Caco-2 (cell line): Measurements from ENCODE around the gene DAGLB. TPM values are rescaled to one million over a fixed set of nuclear protein-coding genes. Genes with fewer than 3 reads are reported as not detected.

Source experiments
- BruUV-seq: library from RNA; stranded (reverse); fragments of 400-500 nt; replicated peaks from 2 replicates; lab custom pipeline; 2021; lab: Mats Ljungman, UMichigan
- CTCF ChIA-PET: fragments of 300-600 bp; sonication (Branson Sonifier 250); formaldehyde crosslinking; loops from one replicate; lab custom pipeline; 2022; ENCODE audit warnings: antibody characterized with exemption; lab: Charles Lee
- POLR2A ChIA-PET: fragments of 300-600 bp; sonication (Branson Sonifier 250); formaldehyde crosslinking; loops from one replicate; lab custom pipeline; 2022; ENCODE audit warnings: antibody characterized with exemption; lab: Charles Lee
- DNase-seq, 2 experiments: peaks; one replicate each; pipeline versions ENCODE4 v3.0.0 to v3.0.0-alpha.2; 2020 to 2022
- H3K27me3 ChIP-seq: replicated peaks from 2 replicates; pipeline ENCODE4 v1.6.0; 2011; ENCODE audit warnings: low read length; ENCODE audit not compliant: control insufficient read depth, insufficient read depth
- H3K36me3 ChIP-seq: 2 replicates; pipeline ENCODE4 v1.5.1; 2011; ENCODE audit warnings: low read length; ENCODE audit not compliant: control insufficient read depth, insufficient read depth
- H3K4me1 ChIP-seq: fragments of 250-450 bp; sonication (Bioruptor Pico); 2 replicates; pipeline ENCODE4 v1.5.1; 2020; ENCODE audit warnings: mild to moderate bottlenecking
- H3K4me3 ChIP-seq: 2 replicates; pipeline ENCODE4 v1.5.1; 2011; ENCODE audit warnings: low read depth, mild to moderate bottlenecking, control low read depth, low read length
- H3K9me3 ChIP-seq: fragments of 250-450 bp; sonication (Bioruptor Pico); 2 replicates; pipeline ENCODE4 v1.5.1; 2020; ENCODE audit warnings: mild to moderate bottlenecking, moderate library complexity
- H3K27ac Mint-ChIP-seq: one replicate; pipeline ENCODE4 v1.8.0; 2022; ENCODE audit warnings: mixed read lengths; ENCODE audit not compliant: unreplicated experiment
- H3K27me3 Mint-ChIP-seq: one replicate; pipeline ENCODE4 v1.8.0; 2022; ENCODE audit warnings: mixed read lengths; ENCODE audit not compliant: insufficient read depth, unreplicated experiment
- H3K36me3 Mint-ChIP-seq: one replicate; pipeline ENCODE4 v1.8.0; 2022; ENCODE audit warnings: mild to moderate bottlenecking, mixed read lengths; ENCODE audit not compliant: insufficient read depth, unreplicated experiment
- H3K4me1 Mint-ChIP-seq: one replicate; pipeline ENCODE4 v1.8.0; 2022; ENCODE audit warnings: low read depth, mixed read lengths; ENCODE audit not compliant: unreplicated experiment
- H3K4me3 Mint-ChIP-seq: one replicate; pipeline ENCODE4 v1.8.0; 2022; ENCODE audit warnings: mild to moderate bottlenecking, moderate library complexity, mixed read lengths; ENCODE audit not compliant: unreplicated experiment
- H3K9me3 Mint-ChIP-seq: one replicate; pipeline ENCODE4 v1.8.0; 2022; ENCODE audit warnings: mixed read lengths; ENCODE audit not compliant: unreplicated experiment
- CTCF ChIP-seq, 2 experiments: fragments of 200-600 bp in 1 of 2; IDR thresholded peaks; 1 replicate in 1 of 2; 2 replicates in 1 of 2; pipeline versions ENCODE4 v1.5.1 to v1.8.0; 2011 to 2022; ENCODE audit warnings: antibody characterized with exemption in 1 of 2, control low read depth in 1 of 2, inconsistent platforms in 1 of 2, low read depth in 1 of 2, low read length in 1 of 2, mild to moderate bottlenecking in 1 of 2, moderate library complexity in 1 of 2; ENCODE audit not compliant: insufficient read depth in 1 of 2, severe bottlenecking in 1 of 2, unreplicated experiment in 1 of 2
- intact Hi-C: fragments of 100-400 bp; cut with micrococcal nuclease; formaldehyde crosslinking; loops from one replicate; pipeline ENCODE4 v1.10.0; 2022; ENCODE audit not compliant: unreplicated experiment
- total RNA-seq: library from RNA; stranded (reverse); gene quantifications from 2 replicates; pipeline ENCODE4 v1.2.3, GENCODE V29; 2022

Gene DAGLB
- total RNA-seq, 1 experiment from 2014 or later: 25.8 TPM

DNA sequence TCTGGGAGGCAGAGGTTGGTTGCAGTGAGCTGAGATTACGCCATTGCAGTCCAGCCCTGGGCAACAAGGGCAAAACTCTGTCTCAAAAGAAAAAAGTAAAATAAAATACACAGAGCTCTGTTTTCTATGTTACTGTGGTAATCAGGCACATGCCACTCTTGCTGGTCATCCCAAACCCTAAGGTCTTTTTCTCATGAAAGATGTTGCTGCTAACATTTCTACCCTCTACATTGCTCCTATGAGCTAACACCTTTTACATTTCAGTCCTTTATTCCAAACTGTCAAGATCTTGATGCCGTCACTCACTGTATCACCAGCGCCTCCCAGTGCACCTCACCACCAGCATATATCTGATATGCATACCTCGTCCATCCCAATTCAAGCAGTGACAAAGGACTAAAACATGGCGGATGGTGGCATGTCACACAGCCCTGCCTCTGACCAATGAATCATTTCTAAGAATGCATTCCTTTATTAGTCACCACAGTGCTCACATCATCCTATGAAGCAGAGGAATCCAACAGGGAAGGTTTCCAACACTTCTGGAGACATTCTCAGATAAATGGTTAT lies 4.3 kb downstream of the DAGLB start:
- Histone ChIP-seq H3K36me3 (peaks cover 4% of the 10 kb centered on the region), H3K4me1 (no peaks in the 10 kb centered on the region), H3K27me3 (no peaks in the 10 kb centered on the region), H3K9me3 (no peaks in the 10 kb centered on the region), H3K4me3 (no peak overlapping the region)
- H3K36me3 Mint-ChIP-seq: peaks cover 69% of the 10 kb centered on the region
- no peaks in the 10 kb centered on the region for H3K9me3 Mint-ChIP-seq
- no TSS peak for BruUV-seq
- ChIA-PET POLR2A (interaction anchor here (0.7 kb wide), 1 partner anchor 85 kb away, joined by 10 read pairs; no protein-coding TSS in a partner anchor), CTCF (interaction anchor here (0.7 kb wide), 1 partner anchor 9 kb away, joined by 6 read pairs; no protein-coding TSS in a partner anchor)
- intact Hi-C loops: no loop called here
- DNase-seq: no peak
- H3K27ac Mint-ChIP-seq: peak overlapping the region; percentile 3
- peaks cover 9% of the 10 kb centered on the region for H3K4me1 Mint-ChIP-seq
- no peaks in the 10 kb centered on the region for H3K27me3 Mint-ChIP-seq
- no peak for TF ChIP-seq CTCF (IDR thresholded peaks at IDR 0.05; ENCODE audit: insufficient read depth in 1 of 2, low read depth in 1 of 2, low read length in 1 of 2, severe bottlenecking in 1 of 2, unreplicated experiment in 1 of 2)
- H3K4me3 Mint-ChIP-seq: no peak overlapping the region

- H3K36me3 ChIP-seq: peaks cover 4% of the 10 kb centered on the region
Measured at GRCh38 chr7:6442114-6442513, 5.6 kb downstream of the DAGLB start.

DNA sequence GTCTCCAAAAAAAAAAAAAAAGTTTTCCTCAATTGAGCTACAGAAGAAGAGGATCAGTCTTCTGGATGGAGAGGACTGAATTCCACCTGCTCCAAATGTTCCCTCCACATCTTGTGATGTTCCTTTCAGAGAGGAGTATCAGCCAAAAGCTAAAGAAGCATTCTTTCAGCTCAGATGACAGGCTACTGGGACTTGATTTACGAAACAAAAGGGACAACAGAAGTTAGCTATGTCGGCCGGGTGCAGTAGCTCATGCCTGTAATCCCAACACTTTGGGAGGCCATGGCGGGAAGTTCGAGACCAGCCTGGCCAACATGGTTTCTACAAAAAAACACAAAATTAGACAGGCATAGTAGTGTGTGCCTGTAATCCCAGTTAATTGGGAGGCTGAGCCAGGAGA lies 7.4 kb downstream of the DAGLB start:
- intact Hi-C loops: no loop called here
- no peak overlapping the region for H3K27ac Mint-ChIP-seq
- no peaks in the 10 kb centered on the region for H3K27me3 ChIP-seq
- no peaks in the 10 kb centered on the region for H3K4me1 ChIP-seq
- TF ChIP-seq CTCF (IDR thresholded peaks at IDR 0.05; ENCODE audit: insufficient read depth in 1 of 2, low read depth in 1 of 2, low read length in 1 of 2, severe bottlenecking in 1 of 2, unreplicated experiment in 1 of 2): no peak
- CTCF ChIA-PET: no interaction called here
- H3K9me3 ChIP-seq: no peaks in the 10 kb centered on the region
- no peaks in the 10 kb centered on the region for H3K27me3 Mint-ChIP-seq
- H3K9me3 Mint-ChIP-seq: no peaks in the 10 kb centered on the region
- peaks cover 55% of the 10 kb centered on the region for H3K36me3 Mint-ChIP-seq
- no TSS peak for BruUV-seq
- POLR2A ChIA-PET: interaction anchor here (0.7 kb wide), 2 partner anchors 34 to 52 kb away, joined by 5 to 9 read pairs; no protein-coding TSS in a partner anchor
- no peak overlapping the region for H3K4me3 Mint-ChIP-seq
- H3K4me3 ChIP-seq: no peak overlapping the region
- H3K36me3 ChIP-seq: peaks cover 3% of the 10 kb centered on the region
- peaks cover 2% of the 10 kb centered on the region for H3K4me1 Mint-ChIP-seq
- DNase-seq: no peak

More at GRCh38 chr7:6442114-6442513, 5.6 kb downstream of the DAGLB start:
- Mint-ChIP-seq H3K4me3 (no peak overlapping the region), H3K27me3 (no peaks in the 10 kb centered on the region), H3K4me1 (peaks cover 9% of the 10 kb centered on the region), H3K27ac (no peak overlapping the region), H3K36me3 (peaks cover 56% of the 10 kb centered on the region), H3K9me3 (no peaks in the 10 kb centered on the region)
- POLR2A ChIA-PET: no interaction called here
- intact Hi-C loops: no loop called here
- Histone ChIP-seq H3K4me3 (no peak overlapping the region), H3K9me3 (no peaks in the 10 kb centered on the region), H3K4me1 (no peaks in the 10 kb centered on the region), H3K27me3 (no peaks in the 10 kb centered on the region)
- TF ChIP-seq CTCF (IDR thresholded peaks at IDR 0.05; ENCODE audit: insufficient read depth in 1 of 2, low read depth in 1 of 2, low read length in 1 of 2, severe bottlenecking in 1 of 2, unreplicated experiment in 1 of 2): no peak
- DNase-seq: no peak
- CTCF ChIA-PET: no interaction called here
- no TSS peak for BruUV-seq
